Measurements from ENCODE around the gene RPS2.
"Not testable (repeated sequence)": the region's sequence is repeated elsewhere in the genome, so short reads cannot be mapped to it uniquely, and the experiment has no call there.

Gene RPS2

DNA sequence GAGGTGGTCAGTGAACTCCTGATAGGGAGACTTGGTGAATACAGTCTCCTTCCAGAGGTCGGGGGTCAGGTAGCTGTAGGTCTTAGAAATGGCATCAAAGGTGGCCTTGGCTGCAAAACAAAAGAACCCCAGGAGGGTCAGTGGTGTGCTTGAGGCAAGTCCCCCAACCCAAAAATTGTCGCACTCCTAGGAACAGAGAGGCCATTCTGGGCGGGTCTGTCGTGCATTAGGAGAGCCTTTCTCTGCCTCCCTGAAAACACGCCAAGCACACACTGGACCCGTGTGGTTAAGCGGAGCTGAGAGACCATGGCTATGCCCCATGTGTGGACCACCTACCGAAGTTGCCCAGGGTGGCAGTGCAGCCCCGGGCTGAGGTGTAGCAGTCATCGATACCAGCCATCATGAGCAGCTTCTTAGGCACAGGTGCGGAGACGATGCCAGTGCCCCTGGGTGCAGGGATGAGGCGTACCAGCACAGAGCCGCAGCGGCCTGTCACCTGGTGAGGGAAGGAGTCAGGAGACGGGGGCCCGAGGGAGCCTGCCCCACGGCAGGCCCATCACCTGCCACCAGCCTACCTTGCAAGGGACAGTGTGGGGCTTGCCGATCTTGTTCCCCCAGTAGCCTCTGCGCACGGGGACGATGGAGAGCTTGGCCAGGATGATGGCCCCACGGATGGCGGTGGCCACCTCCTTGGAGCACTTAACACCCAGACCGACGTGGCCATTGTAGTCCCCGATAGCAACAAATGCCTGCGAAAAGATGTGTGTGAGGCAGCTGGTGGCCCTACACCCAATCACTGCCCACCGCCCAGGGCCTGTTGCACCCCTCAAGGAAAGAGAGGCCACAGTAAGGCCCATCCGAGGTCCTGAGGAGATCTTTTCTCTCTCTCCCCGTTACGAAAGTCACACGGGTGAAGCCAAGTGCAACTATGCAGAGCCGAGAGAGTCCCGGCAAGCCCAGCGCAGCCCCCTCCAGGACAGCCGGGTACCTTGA lies 2.2 kb downstream of the RPS2 start:
- DNase-seq = not testable (repeated sequence)

DNA sequence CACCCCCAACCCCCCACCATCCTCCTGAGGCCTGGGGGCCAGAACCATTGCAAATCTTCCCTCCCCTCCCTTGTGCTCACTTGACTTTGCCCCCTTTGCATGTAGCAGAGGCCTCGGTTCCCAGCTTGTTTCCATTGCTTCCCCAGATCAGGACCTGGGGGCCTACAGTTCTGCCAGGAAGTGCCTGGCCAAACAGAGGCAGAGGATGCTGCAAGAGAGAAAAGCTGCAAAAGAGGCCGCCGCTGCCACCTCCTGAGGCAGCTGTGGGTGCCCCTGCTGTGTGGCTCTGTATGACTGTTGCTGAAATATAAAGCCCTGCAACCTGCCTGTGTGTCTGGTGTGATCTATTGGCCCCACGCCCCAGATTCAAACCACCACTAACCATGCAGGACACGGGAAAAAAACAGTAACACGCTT lies 3.0 kb downstream of the RPS2 start:
- no peak for DNase-seq

DNA sequence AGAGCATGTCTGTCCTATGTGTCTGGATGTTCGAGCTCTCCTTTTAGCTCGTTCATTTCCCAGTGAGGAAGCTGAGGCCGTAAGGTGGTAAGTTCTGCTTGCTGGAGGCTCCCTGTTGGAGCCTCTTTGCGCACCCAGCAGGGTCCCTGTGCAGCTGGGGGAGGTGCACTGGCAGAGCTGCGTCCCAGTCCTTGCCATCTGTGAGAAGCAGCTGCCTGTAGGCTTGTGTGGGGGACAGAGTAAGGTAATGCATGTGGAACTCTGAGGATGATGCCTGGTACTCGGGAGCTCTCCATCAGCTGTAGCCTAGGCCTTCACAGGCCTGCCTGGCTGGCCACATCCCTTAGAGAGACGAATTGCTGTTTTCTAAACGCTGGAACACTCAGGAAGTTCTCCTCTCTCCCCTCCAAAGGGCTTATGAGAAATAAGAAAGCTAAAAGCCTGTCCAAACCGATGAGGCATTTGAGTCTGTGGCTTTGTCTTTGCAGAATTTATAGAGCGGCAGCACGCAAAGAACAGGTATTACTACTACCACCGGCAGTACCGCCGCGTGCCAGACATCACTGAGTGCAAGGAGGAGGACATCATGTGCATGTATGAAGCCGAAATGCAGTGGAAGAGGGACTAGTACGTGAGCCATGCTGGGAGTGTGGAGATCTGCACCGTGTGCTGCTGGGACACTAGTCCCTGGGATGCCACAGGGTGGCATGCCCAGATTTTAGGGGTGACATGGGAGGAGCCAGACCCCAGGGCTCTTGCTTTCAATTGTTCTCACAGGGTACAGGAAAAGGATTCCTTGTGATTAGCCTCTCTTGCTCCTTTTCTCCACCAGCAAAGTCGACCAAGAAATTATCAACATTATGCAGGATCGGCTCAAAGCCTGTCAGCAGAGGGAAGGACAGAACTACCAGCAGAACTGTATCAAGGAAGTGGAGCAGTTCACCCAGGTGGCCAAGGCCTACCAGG lies 3.7 kb downstream of the RPS2 start:
- DNase-seq = no peak

DNA sequence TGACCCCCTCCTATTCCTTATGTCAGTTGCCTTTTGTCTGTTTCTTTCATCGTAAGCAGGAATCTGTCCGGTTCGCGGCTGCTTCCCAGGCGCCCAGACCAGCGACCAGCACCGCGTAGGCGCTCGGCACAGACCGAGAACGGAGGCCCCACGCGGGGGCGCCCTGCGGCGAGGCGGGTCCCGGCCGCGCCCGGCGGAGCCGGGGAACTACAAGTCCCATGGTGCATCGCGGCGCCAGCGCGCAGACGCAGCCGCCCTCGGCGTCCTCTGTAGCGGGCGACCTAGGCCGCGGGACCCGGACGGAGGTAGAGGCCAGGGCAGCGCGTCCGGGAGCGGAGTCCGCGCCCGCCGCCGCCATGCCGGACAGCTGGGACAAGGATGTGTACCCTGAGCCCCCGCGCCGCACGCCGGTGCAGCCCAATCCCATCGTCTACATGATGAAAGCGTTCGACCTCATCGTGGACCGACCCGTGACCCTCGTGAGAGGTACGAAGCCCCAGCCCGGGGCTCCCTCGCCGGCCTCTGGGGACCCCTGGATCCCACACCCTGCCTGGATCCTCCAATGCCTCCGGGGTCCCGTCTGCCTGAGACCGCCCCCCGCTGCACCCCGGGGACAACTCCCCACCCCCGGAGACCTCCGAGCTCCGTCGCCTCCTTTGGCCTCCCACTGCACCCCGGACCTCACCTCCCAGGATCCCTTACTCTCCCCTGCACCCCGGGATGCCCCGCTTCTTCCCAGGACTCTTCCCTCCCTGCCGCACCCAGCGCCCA lies 5.2 kb downstream of the RPS2 start, which contains the start of gene NDUFB10:
Gene NDUFB10 (plus strand): TSS at position 270 of the 771 bp plus-strand sequence. CDS start 87 bp downstream, at position 357.
- peak; percentile 87 for DNase-seq

DNA sequence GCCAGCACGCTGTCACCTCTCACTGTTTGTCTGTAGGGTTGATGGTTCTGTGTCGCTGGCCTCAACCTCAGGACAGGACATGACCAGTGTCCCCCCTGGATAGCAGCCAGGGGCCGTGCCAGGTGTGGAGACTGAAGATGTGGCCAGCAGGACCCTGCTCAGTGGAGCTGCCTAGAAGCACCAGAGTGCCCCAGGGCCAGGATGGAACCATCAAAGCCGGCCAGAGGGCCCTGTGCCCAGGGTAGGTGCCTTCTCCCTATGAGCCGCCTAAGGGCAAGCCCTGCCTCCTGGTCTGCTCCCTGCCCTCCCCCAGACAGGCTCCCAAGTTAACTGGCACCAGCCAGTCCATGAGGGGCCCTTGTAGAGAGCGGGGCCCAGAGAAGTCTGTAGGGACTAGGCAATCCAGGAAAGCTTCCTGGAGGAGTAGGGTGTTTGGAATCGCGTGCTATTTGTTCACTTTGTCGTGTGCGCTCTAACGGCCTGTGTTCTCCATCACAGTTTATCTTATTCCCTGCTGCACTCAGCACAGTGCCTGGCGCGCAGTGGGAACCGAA lies 5.8 kb downstream of the RPS2 start:
- DNase-seq = no peak

DNA sequence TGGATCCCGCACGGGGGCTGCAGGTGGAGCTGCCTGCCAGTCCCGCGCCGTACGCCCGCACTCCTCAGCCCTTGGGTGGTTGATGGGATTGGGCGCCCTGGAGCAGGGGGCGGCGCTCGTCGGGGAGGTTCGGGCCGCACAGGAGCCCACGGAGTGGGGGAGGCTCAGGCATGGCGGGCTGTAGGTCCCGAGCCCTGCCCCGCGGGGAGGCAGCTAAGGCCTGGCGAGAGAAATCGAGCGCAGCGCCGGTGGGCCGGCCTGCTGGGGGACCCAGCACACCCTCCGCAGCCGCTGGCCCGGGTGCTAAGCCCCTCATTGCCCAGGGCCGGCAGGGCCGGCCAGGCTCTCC lies 6.5 kb downstream of the RPS2 start:
- DNase-seq = not testable (repeated sequence)

DNA sequence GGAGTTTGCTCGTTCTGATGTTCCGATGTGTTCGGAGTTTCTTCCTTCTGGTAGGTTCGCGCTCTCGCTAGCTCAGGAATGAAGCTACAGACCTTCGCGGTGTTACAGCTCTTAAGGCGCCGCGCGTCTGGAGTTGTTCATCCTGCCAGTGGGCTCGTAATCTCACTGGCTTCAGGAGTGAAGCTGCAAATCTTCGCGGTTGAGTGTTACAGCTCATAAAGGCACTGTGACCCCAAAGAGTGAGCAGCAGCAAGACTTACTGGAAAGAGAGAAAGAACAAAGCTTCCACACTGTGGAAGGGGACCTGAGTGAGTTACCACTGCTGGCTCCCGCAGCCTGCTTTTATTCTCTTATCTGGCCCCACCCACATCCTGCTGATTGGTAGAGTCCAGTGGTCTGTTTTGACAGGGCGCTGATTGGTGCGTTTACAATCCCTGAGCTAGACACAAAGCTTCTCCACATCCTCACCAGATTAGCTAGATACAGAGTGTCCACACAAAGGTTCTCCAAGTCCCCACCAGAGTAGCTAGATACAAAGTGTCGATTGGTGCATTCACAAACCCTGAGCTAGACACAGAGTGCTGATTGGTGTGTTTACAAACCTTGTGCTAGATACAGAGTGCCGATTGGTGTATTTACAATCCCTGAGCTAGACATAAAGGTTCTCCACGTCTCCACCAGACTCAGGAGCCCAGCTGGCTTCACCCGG lies 7.0 kb downstream of the RPS2 start:
- not testable (repeated sequence) for DNase-seq

DNA sequence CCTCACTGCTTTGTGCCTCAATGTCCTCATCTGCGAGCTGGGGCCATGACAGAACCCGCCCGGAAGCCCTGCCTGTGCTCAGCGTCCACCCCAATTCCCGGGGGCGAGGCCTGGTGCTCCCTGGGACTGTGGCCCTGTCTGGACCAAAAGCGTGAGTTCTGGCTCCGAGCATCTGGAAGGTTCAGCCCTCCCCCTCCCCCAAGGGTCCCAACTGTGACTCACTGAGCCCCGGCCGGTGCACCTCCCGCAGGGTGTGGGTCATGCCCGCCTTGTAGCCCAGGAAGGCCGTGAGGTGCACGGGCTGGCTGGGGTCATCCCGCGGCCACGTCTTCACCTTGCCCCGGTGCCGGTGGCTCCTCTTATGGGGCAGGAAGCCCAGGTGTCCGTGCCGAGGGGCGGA lies 10.9 kb downstream of the RPS2 start:
- no peak for DNase-seq

DNA sequence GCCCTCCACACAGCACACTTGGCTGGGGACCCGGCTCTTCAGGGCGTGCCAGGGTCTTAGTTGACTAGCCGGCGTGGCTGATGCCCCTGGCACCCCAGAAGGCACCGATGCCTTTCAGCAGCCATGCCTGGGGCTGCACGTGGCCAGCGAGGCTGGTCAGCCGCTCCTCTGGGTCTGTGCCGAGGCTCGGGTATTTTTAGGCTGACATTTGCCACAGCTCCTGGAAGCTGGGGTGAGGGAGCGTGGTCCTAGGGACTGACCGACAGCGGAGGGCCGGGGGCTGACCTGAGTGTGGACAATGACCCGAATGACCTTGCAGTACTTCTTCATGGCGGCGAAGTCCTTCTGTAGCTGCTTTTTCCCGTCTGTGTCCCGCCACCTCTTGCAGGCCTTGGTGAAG lies 14.1 kb downstream of the RPS2 start:
- no peak for DNase-seq

DNA sequence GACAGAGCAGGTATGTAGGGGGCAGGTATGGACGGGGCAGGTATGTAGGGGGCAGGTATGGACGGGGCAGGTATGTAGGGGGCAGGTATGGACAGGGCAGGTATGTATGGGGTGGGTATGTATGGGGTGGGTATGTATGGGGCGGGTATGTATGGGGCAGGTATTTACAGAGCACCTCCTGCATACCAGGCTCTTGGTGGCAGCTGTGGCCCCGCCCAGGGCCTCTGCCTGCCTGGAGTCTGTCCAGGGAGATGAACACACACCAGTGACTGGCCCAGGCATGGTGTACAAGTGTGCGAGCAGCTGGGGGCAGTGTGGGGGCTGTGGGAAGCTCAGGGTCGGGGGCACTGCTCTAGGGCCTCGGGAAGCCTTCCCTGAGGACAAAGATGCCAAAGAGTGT lies 14.6 kb downstream of the RPS2 start:
- no peak for DNase-seq

DNA sequence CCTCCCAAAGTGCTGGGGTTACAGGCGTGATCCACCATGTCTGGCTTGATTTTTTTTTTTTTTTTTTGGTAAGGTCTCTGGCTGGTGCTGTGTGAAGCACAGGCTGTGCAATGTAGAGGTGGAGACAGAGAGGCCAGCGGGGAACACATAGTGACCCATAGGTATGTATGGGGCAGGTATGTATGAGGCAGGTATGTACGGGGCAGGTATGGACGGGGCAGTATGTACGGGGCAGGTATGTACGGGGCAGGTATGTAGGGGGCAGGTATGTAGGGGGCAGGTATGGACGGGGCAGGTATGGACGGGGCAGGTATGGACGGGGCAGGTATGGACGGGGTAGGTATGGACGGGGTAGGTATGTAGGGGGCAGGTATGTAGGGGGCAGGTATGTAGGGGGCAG lies 15.1 kb downstream of the RPS2 start:
- DNase-seq = no peak

DNA sequence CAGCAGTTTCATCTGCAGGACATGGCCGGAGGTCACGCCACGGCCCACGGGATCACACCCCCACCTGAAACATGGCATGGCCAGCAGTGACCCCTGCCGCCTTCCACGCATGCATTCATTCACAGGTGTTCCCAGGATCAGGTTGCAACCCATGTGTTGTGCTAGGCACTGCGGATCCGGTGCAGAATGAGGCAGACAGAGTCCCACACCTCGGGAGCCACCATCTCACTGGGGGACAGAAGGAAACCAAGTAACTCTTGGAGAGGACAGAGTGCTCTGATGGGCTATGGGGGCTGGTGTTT lies 17.3 kb downstream of the RPS2 start:
- no peak for DNase-seq

DNA sequence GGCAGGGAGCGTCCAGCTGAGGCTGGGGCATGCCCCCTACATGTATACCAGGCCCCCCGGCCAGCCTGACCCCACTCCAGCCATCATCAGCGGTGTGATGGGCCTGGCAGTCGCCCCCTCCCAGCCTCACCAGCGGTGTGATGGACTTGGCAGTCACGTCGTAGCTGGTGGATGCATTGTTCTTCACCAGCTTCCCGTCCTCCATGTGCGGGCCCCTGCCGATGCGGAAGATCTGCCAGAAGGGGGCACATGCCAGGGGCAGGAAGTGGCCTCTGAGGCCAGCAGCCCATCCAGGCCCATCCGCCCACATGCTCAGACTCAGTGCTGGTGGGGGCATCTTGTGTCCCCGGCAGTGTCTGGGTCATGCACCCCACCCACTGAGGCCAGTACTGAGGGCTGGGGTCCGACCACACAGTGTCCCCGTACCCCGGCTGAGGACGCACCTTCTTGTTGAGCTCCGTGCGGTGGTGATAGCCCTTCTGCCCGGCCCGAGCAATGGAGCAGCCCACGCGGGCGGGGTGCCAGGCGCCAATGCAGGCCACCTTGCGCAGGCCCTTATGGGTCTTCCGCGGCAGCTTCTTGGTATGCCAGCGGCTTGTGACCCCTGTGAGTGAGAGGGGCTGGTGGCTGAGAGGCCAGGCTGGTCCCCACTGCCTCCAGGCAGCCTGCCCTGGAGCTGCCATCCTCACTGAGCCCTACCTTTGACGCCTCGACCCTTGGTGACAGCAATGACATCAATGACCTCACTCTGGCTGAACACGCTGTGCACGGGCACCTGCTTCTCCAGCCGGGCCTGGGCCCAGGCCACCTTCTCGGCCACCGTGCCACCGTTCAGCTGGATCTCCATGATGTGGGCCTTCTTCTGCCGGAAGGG lies 17.9 kb downstream of the RPS2 start:
- DNase-seq = no peak

DNA sequence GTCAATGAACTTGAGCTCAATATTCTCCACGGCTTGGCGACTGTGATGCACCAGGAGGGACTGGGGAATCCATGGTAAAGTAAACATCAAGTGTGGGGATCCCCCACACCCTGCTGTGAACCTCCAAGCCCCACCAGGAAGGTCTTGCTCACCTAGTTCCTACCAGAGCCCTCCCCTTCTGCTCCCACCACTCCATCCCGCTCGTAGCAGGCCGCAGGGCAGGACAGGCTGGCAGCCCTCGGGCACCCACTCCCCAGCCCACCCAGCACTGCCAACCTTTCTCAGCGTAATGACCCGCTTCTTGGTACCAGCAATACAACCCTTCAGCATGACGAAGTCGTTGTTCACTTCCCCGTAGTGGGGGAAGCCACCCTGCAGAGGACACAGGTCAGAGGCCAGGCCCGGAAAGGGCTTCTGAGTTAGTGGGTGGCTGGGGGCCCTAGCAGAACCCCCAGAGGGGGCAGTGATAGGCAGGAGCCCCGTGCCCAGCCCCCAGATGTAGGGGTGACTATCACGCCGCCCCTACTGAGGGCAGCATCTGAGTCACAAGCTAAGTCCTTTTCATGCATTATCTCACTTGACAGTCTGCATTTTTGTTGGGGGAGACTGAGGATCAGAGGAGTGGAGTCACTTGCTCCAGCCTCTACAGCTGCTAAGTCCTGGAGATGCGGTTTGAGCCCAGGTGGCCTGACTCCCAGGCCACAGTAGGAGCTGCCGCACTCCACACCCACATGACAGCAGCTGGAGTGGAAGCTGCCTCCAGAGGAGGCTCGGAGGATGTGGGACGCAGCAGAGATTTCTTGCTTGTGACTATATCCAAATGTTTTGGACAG lies 18.9 kb downstream of the RPS2 start:
- DNase-seq = no peak

DNA sequence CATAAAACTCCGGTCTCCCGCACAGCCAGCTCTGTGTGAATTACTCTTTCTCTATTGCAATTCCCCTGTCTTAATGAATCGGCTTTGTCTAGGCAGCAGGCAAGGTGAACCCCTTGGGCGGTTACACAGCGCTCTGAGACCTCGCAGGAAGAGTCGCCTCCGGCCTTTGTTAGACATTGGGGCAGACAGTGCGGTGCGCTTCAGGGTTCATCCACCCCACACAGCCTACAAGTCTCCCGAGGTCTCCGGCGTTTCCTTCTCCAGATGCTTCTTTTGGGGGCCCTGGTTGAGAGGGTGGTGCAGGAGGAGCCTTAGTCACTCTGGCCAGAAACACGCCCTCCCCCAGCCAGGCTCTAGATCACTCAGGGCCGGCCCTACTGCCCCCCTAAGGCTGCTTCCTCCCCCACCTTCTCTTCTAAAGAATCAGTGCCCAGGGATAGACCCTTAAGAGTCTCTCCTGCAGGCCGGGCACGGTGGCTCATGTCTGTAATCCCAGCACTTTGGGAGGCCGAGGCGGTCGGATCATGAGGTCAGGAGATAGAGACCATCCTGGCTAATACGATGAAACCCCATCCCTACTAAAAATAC lies 19.9 kb downstream of the RPS2 start:
- DNase-seq = no peak

DNA sequence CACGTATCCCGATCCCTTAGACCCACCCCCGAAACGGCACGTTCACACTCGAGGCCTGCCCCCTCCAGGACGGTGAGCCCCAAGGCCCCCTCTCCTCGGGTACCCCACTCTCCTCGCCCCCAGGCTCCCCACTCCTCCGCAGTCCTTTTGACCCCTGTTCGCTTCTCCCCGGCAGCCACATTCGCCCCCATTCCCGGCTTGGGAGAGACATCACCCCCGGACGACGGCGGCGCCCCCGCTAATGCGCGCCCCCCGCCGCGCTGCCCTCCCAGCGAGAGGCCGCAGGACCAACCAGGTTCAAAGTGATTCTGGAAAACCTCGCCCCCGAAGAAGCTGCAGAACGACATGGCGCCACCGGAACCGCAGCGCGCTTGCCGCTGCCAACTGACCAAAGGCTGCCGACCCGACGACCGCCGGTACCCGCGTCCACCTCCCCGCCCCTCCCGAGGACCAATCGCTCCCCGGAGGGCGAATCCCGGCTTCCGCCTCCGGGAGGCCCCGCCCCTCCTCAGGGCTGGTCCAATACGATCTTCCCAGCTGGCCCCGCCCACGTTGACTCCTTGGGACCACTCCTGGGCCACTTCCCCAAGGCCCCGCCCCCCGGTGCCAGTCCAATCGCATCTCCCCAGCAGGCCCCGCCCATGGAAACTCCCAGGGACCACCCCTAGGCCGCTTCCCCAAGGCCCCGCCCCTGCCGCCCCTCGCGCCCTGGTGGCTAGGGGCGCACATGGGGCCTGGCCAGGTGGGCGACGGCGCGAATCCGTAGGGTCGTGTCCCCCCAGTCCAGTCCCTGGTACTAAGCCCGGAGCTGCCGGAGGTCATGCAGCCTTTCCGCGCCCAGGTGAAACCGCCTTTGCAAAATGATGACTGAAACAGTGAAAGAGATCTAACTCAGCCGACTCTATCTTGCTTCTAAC lies 21.6 kb downstream of the RPS2 start, which contains the start of gene MSRB1:
Gene MSRB1 (minus strand): TSS at position 390 of the 917 bp plus-strand sequence. CDS start 43 bp downstream, at position 347.
- peak; percentile 99 for DNase-seq

DNA sequence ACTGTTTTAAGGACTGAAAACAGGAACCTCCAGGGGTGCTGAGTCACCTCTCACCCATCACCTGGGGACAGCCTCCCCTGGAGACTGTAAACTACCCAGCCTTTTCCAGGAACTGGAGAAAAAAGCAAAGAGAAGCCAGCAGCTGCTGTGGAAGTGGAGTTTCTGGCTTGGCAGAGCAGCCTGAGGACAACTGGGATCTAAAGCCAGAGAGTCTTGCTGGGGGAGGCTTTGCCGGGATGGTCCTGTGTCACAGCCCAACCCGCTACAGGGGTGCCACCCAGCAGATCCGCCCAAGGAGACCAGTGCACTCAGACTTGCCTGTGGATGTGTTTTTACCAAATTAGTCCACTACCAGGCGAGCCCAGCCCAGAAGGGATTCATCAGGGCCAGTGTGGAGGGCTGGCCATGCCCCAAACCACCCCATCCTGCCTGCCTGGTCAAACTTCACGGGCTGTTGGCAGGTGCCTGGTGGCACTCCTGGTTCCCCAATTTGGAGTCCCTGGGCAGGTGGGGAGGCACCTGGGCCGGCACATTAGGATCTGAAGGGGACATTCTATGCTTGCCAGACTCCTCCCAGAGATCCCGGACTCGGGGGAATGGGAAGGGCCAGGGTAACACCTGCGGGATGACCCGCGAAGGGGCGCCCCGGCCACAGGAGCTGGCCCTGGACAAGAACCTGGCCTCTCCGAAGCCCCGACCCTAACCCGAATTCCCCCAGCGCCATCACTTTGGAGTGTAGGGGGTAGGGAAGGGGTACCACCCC lies 22.4 kb downstream of the RPS2 start:
- DNase-seq = peak; percentile 67

Measured in CD4-positive, alpha-beta T cell treated with Interferon gamma for 1 hour (primary cell).